DND-41 (cell line): ENCODE results near the gene ACOT12.

ENCODE experiments used
- ATAC-seq: fragments of 200-7000 bp; cut with Tn5 transposase; 3 replicates; pipeline ENCODE4 v1.9.1; 2021; ENCODE audit warnings: low read depth; ENCODE audit not compliant: insufficient read depth
- DNase-seq: peaks from one replicate; pipeline ENCODE4 v3.0.0-alpha.2; 2020
- H2AFZ ChIP-seq: 2 replicates; pipeline ENCODE4 v1.6.0; 2012; ENCODE audit warnings: low read depth, low read length
- H3K27ac ChIP-seq: 2 replicates; pipeline ENCODE4 v1.5.1; 2012; ENCODE audit warnings: low read length, inconsistent platforms
- H3K27me3 ChIP-seq: fragments of 200-600 bp; sonication (generic); 2 replicates; pipeline ENCODE4 v1.6.0; 2012; ENCODE audit warnings: low read length, mild to moderate bottlenecking, inconsistent platforms; ENCODE audit not compliant: insufficient read depth, poor library complexity
- H3K36me3 ChIP-seq: 2 replicates; pipeline ENCODE4 v1.5.1; 2012; ENCODE audit warnings: low read length, inconsistent platforms; ENCODE audit not compliant: insufficient read depth
- H3K4me1 ChIP-seq: 2 replicates; pipeline ENCODE4 v1.5.1; 2012; ENCODE audit warnings: mild to moderate bottlenecking, low read length; ENCODE audit not compliant: insufficient read depth
- H3K4me2 ChIP-seq: 2 replicates; pipeline ENCODE4 v1.6.0; 2012; ENCODE audit warnings: mild to moderate bottlenecking, moderate library complexity, low read length, inconsistent platforms; ENCODE audit not compliant: insufficient read depth
- H3K4me3 ChIP-seq, 2 experiments: fragments of 200-600 bp in 1 of 2; shearing (Covaris generic) in 1 of 2; 2 replicates each; pipeline ENCODE4 v1.5.1; 2012 to 2016; ENCODE audit warnings: inconsistent platforms in 2 of 2, low read length in 2 of 2, mild to moderate bottlenecking in 2 of 2, low read depth in 1 of 2, moderate library complexity in 1 of 2
- H3K79me2 ChIP-seq: 2 replicates; pipeline ENCODE4 v1.6.0; 2012; ENCODE audit warnings: low read length, inconsistent platforms; ENCODE audit not compliant: insufficient read depth
- H3K9ac ChIP-seq: 2 replicates; pipeline ENCODE4 v1.6.0; 2012; ENCODE audit warnings: low read depth, mild to moderate bottlenecking, inconsistent platforms, low read length, moderate library complexity
- H3K9me3 ChIP-seq: 2 replicates; pipeline ENCODE4 v1.5.1; 2012; ENCODE audit warnings: low read length, moderate library complexity, mild to moderate bottlenecking, inconsistent platforms; ENCODE audit not compliant: insufficient read depth, severe bottlenecking
- H4K20me1 ChIP-seq: 2 replicates; pipeline ENCODE4 v1.6.0; 2012; ENCODE audit warnings: low read length; ENCODE audit not compliant: insufficient read depth
- EZH2 ChIP-seq: IDR thresholded peaks from 3 replicates; pipeline ENCODE4 v1.6.1; 2012; ENCODE audit warnings: borderline replicate concordance, low read depth, mild to moderate bottlenecking, moderate library complexity, low read length, inconsistent platforms; ENCODE audit not compliant: severe bottlenecking
- TF ChIP-seq, protein P1 (sequence below): IDR thresholded peaks from 2 replicates; pipeline ENCODE4 v1.5.1; 2012; ENCODE audit warnings: borderline replicate concordance, low read length, moderate library complexity, mild to moderate bottlenecking; ENCODE audit not compliant: poor library complexity, severe bottlenecking; ENCODE audit errors: extremely low read depth

The ACOT12 gene

DNA sequence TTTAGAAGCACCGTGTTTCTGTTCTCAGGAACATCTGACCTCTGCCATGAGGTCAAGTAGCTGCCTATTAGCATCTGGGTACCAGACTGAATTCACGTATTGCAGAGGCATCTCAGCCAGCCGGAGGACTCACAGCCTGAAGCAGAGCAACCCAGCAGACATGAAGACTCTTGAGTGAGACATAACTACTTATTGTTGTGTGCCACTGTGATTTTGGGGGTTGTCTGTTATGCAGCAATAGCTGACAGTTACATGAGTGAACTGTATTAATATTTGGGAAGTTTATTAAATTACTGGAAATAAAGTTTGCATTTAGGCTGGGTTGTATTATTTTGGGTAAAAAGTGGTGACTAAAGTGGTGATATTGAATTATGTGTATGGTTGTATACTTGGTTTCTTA lies 1.3 kb upstream of the ACOT12 start:
- no peak overlapping the region for H3K9ac ChIP-seq
- H3K27me3 ChIP-seq = no peaks in the 10 kb centered on the region
- no peaks in the 10 kb centered on the region for H3K79me2 ChIP-seq
- H4K20me1 ChIP-seq = no peaks in the 10 kb centered on the region
- H3K27ac ChIP-seq = no peak overlapping the region
- H3K4me1 ChIP-seq = no peaks in the 10 kb centered on the region
- no peak for DNase-seq
- no peak overlapping the region for H2AFZ ChIP-seq
- TF ChIP-seq, protein P1, sequence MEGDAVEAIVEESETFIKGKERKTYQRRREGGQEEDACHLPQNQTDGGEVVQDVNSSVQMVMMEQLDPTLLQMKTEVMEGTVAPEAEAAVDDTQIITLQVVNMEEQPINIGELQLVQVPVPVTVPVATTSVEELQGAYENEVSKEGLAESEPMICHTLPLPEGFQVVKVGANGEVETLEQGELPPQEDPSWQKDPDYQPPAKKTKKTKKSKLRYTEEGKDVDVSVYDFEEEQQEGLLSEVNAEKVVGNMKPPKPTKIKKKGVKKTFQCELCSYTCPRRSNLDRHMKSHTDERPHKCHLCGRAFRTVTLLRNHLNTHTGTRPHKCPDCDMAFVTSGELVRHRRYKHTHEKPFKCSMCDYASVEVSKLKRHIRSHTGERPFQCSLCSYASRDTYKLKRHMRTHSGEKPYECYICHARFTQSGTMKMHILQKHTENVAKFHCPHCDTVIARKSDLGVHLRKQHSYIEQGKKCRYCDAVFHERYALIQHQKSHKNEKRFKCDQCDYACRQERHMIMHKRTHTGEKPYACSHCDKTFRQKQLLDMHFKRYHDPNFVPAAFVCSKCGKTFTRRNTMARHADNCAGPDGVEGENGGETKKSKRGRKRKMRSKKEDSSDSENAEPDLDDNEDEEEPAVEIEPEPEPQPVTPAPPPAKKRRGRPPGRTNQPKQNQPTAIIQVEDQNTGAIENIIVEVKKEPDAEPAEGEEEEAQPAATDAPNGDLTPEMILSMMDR = no peak
- no peak for TF ChIP-seq EZH2
- H3K9me3 ChIP-seq = no peaks in the 10 kb centered on the region
- H3K4me3 ChIP-seq = no peak overlapping the region
- no peaks in the 10 kb centered on the region for H3K36me3 ChIP-seq
- ATAC-seq = no peak
- H3K4me2 ChIP-seq = no peak overlapping the region

DNA sequence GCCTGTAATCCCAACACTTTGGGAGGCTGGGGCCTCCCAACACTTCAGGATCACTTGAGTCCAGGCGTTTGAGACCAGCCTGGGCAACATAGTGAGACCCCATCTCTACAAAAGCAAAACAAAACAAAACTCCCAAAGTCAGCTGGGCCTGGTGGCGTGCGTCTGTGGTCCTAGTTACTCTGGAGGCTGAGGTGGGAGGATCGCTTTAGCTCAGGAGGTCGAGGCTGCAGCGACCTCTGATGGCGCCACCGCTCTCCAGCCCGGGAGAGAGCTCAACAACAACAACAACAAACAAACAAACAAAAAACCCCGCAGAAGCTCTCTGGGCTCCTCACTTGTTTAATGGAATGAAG lies 528 bp downstream of the ACOT12 start:
- TF ChIP-seq, protein P1 = no peak
- TF ChIP-seq EZH2 = no peak
- Histone ChIP-seq H3K9ac (no peak overlapping the region), H4K20me1 (no peaks in the 10 kb centered on the region), H3K4me2 (no peak overlapping the region), H3K4me3 (no peak overlapping the region), H3K79me2 (no peaks in the 10 kb centered on the region), H3K27me3 (no peaks in the 10 kb centered on the region), H3K36me3 (no peaks in the 10 kb centered on the region), H2AFZ (no peak overlapping the region), H3K9me3 (no peaks in the 10 kb centered on the region), H3K4me1 (no peaks in the 10 kb centered on the region), H3K27ac (no peak overlapping the region)
- no peak for ATAC-seq
- DNase-seq = no peak

- Histone ChIP-seq H3K4me2 (no peak overlapping the region), H4K20me1 (no peaks in the 10 kb centered on the region), H3K9me3 (no peaks in the 10 kb centered on the region), H3K27me3 (no peaks in the 10 kb centered on the region), H3K4me1 (no peaks in the 10 kb centered on the region), H3K27ac (no peak overlapping the region), H3K9ac (no peak overlapping the region), H2AFZ (no peak overlapping the region), H3K79me2 (no peaks in the 10 kb centered on the region), H3K4me3 (no peak overlapping the region), H3K36me3 (no peaks in the 10 kb centered on the region)
- ATAC-seq (no peak), DNase-seq (no peak)
- TF ChIP-seq, protein P1 = no peak
- TF ChIP-seq EZH2 = no peak
Observed at GRCh38 chr5:81389025-81389424, 4.9 kb downstream of the ACOT12 start.

DNA sequence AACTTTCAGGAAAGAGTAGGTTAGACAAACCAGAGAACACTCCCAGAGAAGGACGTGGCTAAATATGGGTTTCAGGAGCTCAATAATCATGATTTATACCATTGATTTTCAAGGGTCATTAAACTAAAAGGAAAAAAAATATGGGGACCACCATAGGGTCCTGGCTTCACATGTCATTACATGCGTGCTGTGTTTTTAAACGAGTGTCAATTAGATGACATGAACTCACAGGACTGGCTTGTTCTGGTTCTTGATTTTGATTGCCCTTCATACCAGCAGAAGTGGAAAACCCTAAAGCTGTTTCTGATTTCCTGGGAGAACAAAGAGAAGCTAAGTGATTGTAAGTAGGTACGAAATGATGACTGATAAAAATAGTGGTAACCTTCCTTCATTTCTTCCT lies 5.8 kb downstream of the ACOT12 start:
- no peaks in the 10 kb centered on the region for H3K79me2 ChIP-seq
- TF ChIP-seq EZH2 = no peak
- TF ChIP-seq, protein P1 = no peak
- no peak overlapping the region for H2AFZ ChIP-seq
- ATAC-seq (no peak), DNase-seq (no peak)
- H4K20me1 ChIP-seq = no peaks in the 10 kb centered on the region
- no peaks in the 10 kb centered on the region for H3K4me1 ChIP-seq
- no peak overlapping the region for H3K4me2 ChIP-seq
- no peaks in the 10 kb centered on the region for H3K27me3 ChIP-seq
- no peaks in the 10 kb centered on the region for H3K9me3 ChIP-seq
- no peaks in the 10 kb centered on the region for H3K36me3 ChIP-seq
- H3K27ac ChIP-seq = no peak overlapping the region
- no peak overlapping the region for H3K9ac ChIP-seq
- H3K4me3 ChIP-seq = no peak overlapping the region
